ENCODE measurements around the gene NUSAP1.

- TF ChIP-seq CTCF (conservative IDR thresholded peaks at IDR 0.05) = no peak
- no peak for TF ChIP-seq EZH2 (IDR thresholded peaks at IDR 0.05; ENCODE audit: low read depth)
Observed at GRCh38 chr15:41347236-41347635, 14.6 kb downstream of the NUSAP1 start.

Data from PC-9 (cell line).